NCI-H1694 treated with DMSO at 0.1 percent for 48 hours (cell line): ENCODE results near the gene COQ6.
"Not testable (repeated sequence)": the region's sequence is repeated elsewhere in the genome, so short reads cannot be mapped to it uniquely, and the experiment has no call there.

Source experiments
- DNase-seq: peaks from one replicate; lab custom pipeline; 2025; lab: John Stamatoyannopoulos, UW

COQ6 gene

GRCh38 chr14:73949752-73950734, at the start of gene COQ6, which contains the start of gene FAM161B:
Gene COQ6, plus strand, starts transcription at chr14:73950302. Its CDS starts 31 bp downstream, at chr14:73950333.
Gene FAM161B, minus strand, starts transcription at chr14:73950094. Its CDS starts 68 bp downstream, at chr14:73950026.
- DNase-seq, result peak; percentile 99

- DNase-seq, result no peak
Observed at GRCh38 chr14:73903028-73903427, 47.1 kb upstream of the COQ6 start.

GRCh38 chr14:73909681-73910080, 40.4 kb upstream of the COQ6 start:
- no peak for DNase-seq

- no peak for DNase-seq
Observed at GRCh38 chr14:73913256-73913655, 36.8 kb upstream of the COQ6 start.

GRCh38 chr14:73916324-73916723, 33.8 kb upstream of the COQ6 start:
- no peak for DNase-seq

GRCh38 chr14:73919457-73919856, 30.6 kb upstream of the COQ6 start:
- DNase-seq, result not testable (repeated sequence)

GRCh38 chr14:73924337-73924736, 25.8 kb upstream of the COQ6 start:
- no peak for DNase-seq

GRCh38 chr14:73935666-73936065, 14.4 kb upstream of the COQ6 start:
- DNase-seq, result peak; percentile 18

GRCh38 chr14:73936548-73936947, 13.6 kb upstream of the COQ6 start:
- DNase-seq, result no peak

GRCh38 chr14:73937012-73937411, 13.1 kb upstream of the COQ6 start:
- DNase-seq, result no peak

GRCh38 chr14:73942180-73942579, 7.9 kb upstream of the COQ6 start:
- no peak for DNase-seq

GRCh38 chr14:73943083-73943482, 7.0 kb upstream of the COQ6 start:
- DNase-seq, result no peak

- DNase-seq, result no peak
Observed at GRCh38 chr14:73944432-73945158, 5.5 kb upstream of the COQ6 start.

- DNase-seq, result no peak
Observed at GRCh38 chr14:73945159-73945670, 4.9 kb upstream of the COQ6 start.

GRCh38 chr14:73953731-73954130, 3.6 kb downstream of the COQ6 start:
- DNase-seq, result no peak

- no peak for DNase-seq
Observed at GRCh38 chr14:73955674-73956073, 5.6 kb downstream of the COQ6 start.

GRCh38 chr14:73958591-73958990, 8.5 kb downstream of the COQ6 start:
- no peak for DNase-seq

GRCh38 chr14:73961192-73961591, 11.1 kb downstream of the COQ6 start:
- no peak for DNase-seq

- DNase-seq, result no peak
Observed at GRCh38 chr14:73965216-73965615, 15.1 kb downstream of the COQ6 start.

GRCh38 chr14:73968885-73969284, 18.8 kb downstream of the COQ6 start:
- DNase-seq, result no peak

GRCh38 chr14:73973497-73973896, 23.4 kb downstream of the COQ6 start:
- no peak for DNase-seq

- no peak for DNase-seq
Observed at GRCh38 chr14:73976125-73976524, 26.0 kb downstream of the COQ6 start.

GRCh38 chr14:73977896-73978295, 27.8 kb downstream of the COQ6 start:
- no peak for DNase-seq
